CD14-positive monocyte (primary cell): Measurements from ENCODE around the gene ARID3B. TPM values are rescaled to one million over a fixed set of nuclear protein-coding genes. Genes with fewer than 3 reads are reported as not detected.

ENCODE experiments used
- DNase-seq, 3 donors: peaks; one replicate each; pipeline ENCODE4 v3.0.0-alpha.2; 2011 to 2022
- H2AFZ ChIP-seq: 2 replicates; pipeline ENCODE4 v1.6.0; 2012; ENCODE audit warnings: mild to moderate bottlenecking, low read depth, low read length, inconsistent platforms; ENCODE audit not compliant: insufficient read depth, poor library complexity, severe bottlenecking
- H3K27ac ChIP-seq, 2 donors: 1 replicate in 1 of 2; 2 replicates in 1 of 2; pipeline ENCODE4 v1.5.1; 2012 to 2013; ENCODE audit warnings: low read length in 2 of 2, control low read depth in 1 of 2, inconsistent platforms in 1 of 2, low read depth in 1 of 2, mild to moderate bottlenecking in 1 of 2
- H3K27me3 ChIP-seq, 2 donors: one replicate each; pipeline versions ENCODE4 v1.6.0 to v1.6.1; 2011 to 2013; ENCODE audit warnings: low read length in 2 of 2; ENCODE audit not compliant: control insufficient read depth in 2 of 2, insufficient read depth in 2 of 2
- H3K36me3 ChIP-seq, 2 donors: replicated peaks in 1 of 2; 1 replicate in 1 of 2; 2 replicates in 1 of 2; pipeline versions ENCODE4 v1.5.1 to v1.6.1; 2012 to 2013; ENCODE audit warnings: low read length in 2 of 2, control low read depth in 1 of 2, inconsistent platforms in 1 of 2, mild to moderate bottlenecking in 1 of 2; ENCODE audit not compliant: insufficient read depth in 2 of 2, control insufficient read depth in 1 of 2
- H3K4me1 ChIP-seq, 2 donors: 1 replicate in 1 of 2; 2 replicates in 1 of 2; pipeline versions ENCODE4 v1.5.1 to v1.6.1; 2012 to 2013; ENCODE audit warnings: low read length in 2 of 2, control low read depth in 1 of 2, inconsistent platforms in 1 of 2, mild to moderate bottlenecking in 1 of 2, moderate library complexity in 1 of 2; ENCODE audit not compliant: insufficient read depth in 2 of 2, control insufficient read depth in 1 of 2
- H3K4me2 ChIP-seq: replicated peaks from 2 replicates; pipeline ENCODE3; 2012; ENCODE audit warnings: low read length, moderate library complexity, mild to moderate bottlenecking; ENCODE audit not compliant: poor library complexity, severe bottlenecking; ENCODE audit errors: extremely low read depth
- H3K4me3 ChIP-seq, 3 experiments: fragments of 200-600 bp in 1 of 3; sonication (generic) in 1 of 3; replicated peaks in 1 of 3; 1 replicate in 2 of 3; 2 replicates in 1 of 3; pipeline ENCODE4 v1.5.1; 2011 to 2013; ENCODE audit warnings: low read length in 3 of 3, mild to moderate bottlenecking in 3 of 3, control low read depth in 2 of 3, low read depth in 2 of 3, inconsistent platforms in 1 of 3, moderate library complexity in 1 of 3
- H3K79me2 ChIP-seq: 2 replicates; pipeline ENCODE4 v1.6.0; 2012; ENCODE audit warnings: mild to moderate bottlenecking, control low read depth, inconsistent platforms, low read length, moderate library complexity; ENCODE audit not compliant: insufficient read depth
- H3K9ac ChIP-seq: 2 replicates; pipeline ENCODE4 v1.6.0; 2017; ENCODE audit warnings: low read length, mild to moderate bottlenecking; ENCODE audit not compliant: insufficient read depth, poor library complexity, severe bottlenecking
- H3K9me3 ChIP-seq, 2 donors: replicated peaks in 1 of 2; 1 replicate in 1 of 2; 2 replicates in 1 of 2; pipeline versions ENCODE4 v1.5.1 to v1.6.1; 2012 to 2013; ENCODE audit warnings: low read length in 2 of 2, control low read depth in 1 of 2; ENCODE audit not compliant: control insufficient read depth in 1 of 2, insufficient read depth in 1 of 2
- H4K20me1 ChIP-seq: 2 replicates; pipeline ENCODE4 v1.6.0; 2012; ENCODE audit warnings: mild to moderate bottlenecking, low read length, control low read depth, moderate library complexity; ENCODE audit not compliant: insufficient read depth
- H3K27ac Mint-ChIP-seq, 7 donors: one replicate each; pipeline ENCODE4 v1.8.0; 2020; ENCODE audit warnings: mild to moderate bottlenecking in 7 of 7, mixed read lengths in 7 of 7, moderate library complexity in 6 of 7, inconsistent platforms in 2 of 7
- H3K27me3 Mint-ChIP-seq, 3 donors: one replicate each; pipeline ENCODE4 v1.8.0; 2021 to 2022; ENCODE audit warnings: low read depth in 3 of 3, mild to moderate bottlenecking in 3 of 3, mixed read lengths in 3 of 3, moderate library complexity in 3 of 3, inconsistent platforms in 1 of 3
- H3K36me3 Mint-ChIP-seq, 2 donors: one replicate each; pipeline ENCODE4 v1.8.0; 2020; ENCODE audit warnings: mixed read lengths in 2 of 2, inconsistent platforms in 1 of 2, mild to moderate bottlenecking in 1 of 2
- H3K4me1 Mint-ChIP-seq: one replicate; pipeline ENCODE4 v1.8.0; 2020; ENCODE audit warnings: mild to moderate bottlenecking, mixed read lengths
- H3K4me3 Mint-ChIP-seq, 2 donors: one replicate each; pipeline ENCODE4 v1.8.0; 2020; ENCODE audit warnings: mild to moderate bottlenecking in 2 of 2, mixed read lengths in 2 of 2, moderate library complexity in 1 of 2
- H3K9me3 Mint-ChIP-seq, 7 donors: one replicate each; pipeline ENCODE4 v1.8.0; 2020 to 2022; ENCODE audit warnings: mixed read lengths in 7 of 7, mild to moderate bottlenecking in 6 of 7, moderate library complexity in 6 of 7, inconsistent platforms in 2 of 7
- CTCF ChIP-seq: fragments of 200-600 bp; IDR thresholded peaks from one replicate; pipeline ENCODE4 v1.8.0; 2022; ENCODE audit warnings: antibody characterized with exemption, mild to moderate bottlenecking
- WGBS: methylation state at CpG from one replicate; pipeline ENCODE4 v1.1.5; 2013; ENCODE audit warnings: missing lambda C conversion rate; ENCODE audit not compliant: insufficient coverage; 5-methylcytosine and 5-hydroxymethylcytosine counted together
- intact Hi-C, 2 donors: fragments of 100-400 bp; cut with micrococcal nuclease; formaldehyde crosslinking; loops; one replicate each; pipeline versions ENCODE4 v1.15.0 to v1.15.1; 2023
- polyA plus RNA-seq, 3 donors: library from polyadenylated mRNA; depleted of rRNA in 1 of 3; unstranded in 2 of 3; stranded (reverse) in 1 of 3; fragments of 300-500 nt in 2 of 3; fragments of >200 nt in 1 of 3; fragmentation: Illumina TruSeq in 2 of 3; gene quantifications; 1 replicate in 2 of 3; 2 replicates in 1 of 3; pipeline ENCODE4 v1.2.3, GENCODE V29; 2012 to 2021

The ARID3B gene
- polyA plus RNA-seq, 3 donors = 2.3 to 17.4 (median 4.4) TPM

- no peak for TF ChIP-seq CTCF
- Histone ChIP-seq H3K4me2 (no peak overlapping the region), H3K4me1 (no peaks in the 10 kb centered on the region), H3K36me3 (peaks cover 96 to 100% of the 10 kb centered on the region in 2 donors), H3K4me3 (no peak overlapping the region), H3K27ac (peak overlapping the region in 1 of 2 donors; percentile 28), H3K79me2 (no peaks in the 10 kb centered on the region), H3K27me3 (no peaks in the 10 kb centered on the region), H3K9ac (no peak overlapping the region), H3K9me3 (no peaks in the 10 kb centered on the region), H4K20me1 (peaks cover 97% of the 10 kb centered on the region), H2AFZ (no peak overlapping the region)
- intact Hi-C loops = loop anchor here (5.0 to 10.0 kb wide), 2 partner anchors 174 to 258 kb away; no protein-coding TSS in a partner anchor
- Mint-ChIP-seq H3K27me3 (peaks cover 0 to 3% (median 0%) of the 10 kb centered on the region in 3 donors), H3K4me3 (no peak overlapping the region), H3K27ac (peak overlapping the region in 3 of 7 donors; percentile 31 to 70 (median 59)), H3K36me3 (peaks cover 80 to 95% of the 10 kb centered on the region in 2 donors), H3K4me1 (peaks cover 6% of the 10 kb centered on the region), H3K9me3 (no peaks in the 10 kb centered on the region)
- no peak for DNase-seq
- WGBS = 92% methylated on average over 5 of the region's 6 CpGs
Measured at GRCh38 chr15:74630284-74631086, 89.5 kb downstream of the ARID3B start.

- Histone ChIP-seq H3K4me3 (no peak overlapping the region), H3K4me1 (no peaks in the 10 kb centered on the region), H4K20me1 (peaks cover 97% of the 10 kb centered on the region), H3K9ac (no peak overlapping the region), H3K4me2 (no peak overlapping the region), H3K36me3 (peaks cover 96 to 100% of the 10 kb centered on the region in 2 donors), H3K27ac (peak overlapping the region in 1 of 2 donors; percentile 28), H3K9me3 (no peaks in the 10 kb centered on the region), H3K27me3 (no peaks in the 10 kb centered on the region), H2AFZ (no peak overlapping the region), H3K79me2 (no peaks in the 10 kb centered on the region)
- Mint-ChIP-seq H3K27me3 (no peaks in the 10 kb centered on the region), H3K27ac (peak overlapping the region in 3 of 7 donors; percentile 59 to 70 (median 59)), H3K9me3 (no peaks in the 10 kb centered on the region), H3K4me3 (no peak overlapping the region), H3K36me3 (peaks cover 80 to 95% of the 10 kb centered on the region in 2 donors), H3K4me1 (peaks cover 6% of the 10 kb centered on the region)
- WGBS = 87% methylated on average over 2 of the region's 3 CpGs
- TF ChIP-seq CTCF = no peak
- intact Hi-C loops = loop anchor here (5.0 to 10.0 kb wide), 2 partner anchors 174 to 259 kb away; no protein-coding TSS in a partner anchor
- no peak for DNase-seq
Measured at GRCh38 chr15:74631087-74631385, 90.0 kb downstream of the ARID3B start.
